Endothelial cell of umbilical vein (primary cell): ENCODE data around the gene ZDHHC5.

Experiments
- CTCF ChIP-seq, 2 donors: IDR thresholded peaks; 1 replicate in 1 of 2; 2 replicates in 1 of 2; pipeline ENCODE4 v1.5.1; 2011; ENCODE audit warnings: low read length in 2 of 2, mild to moderate bottlenecking in 2 of 2, moderate library complexity in 2 of 2, control low read depth in 1 of 2, inconsistent platforms in 1 of 2, low read depth in 1 of 2; ENCODE audit not compliant: insufficient read depth in 1 of 2; ENCODE audit errors: extremely low read depth in 1 of 2
- EZH2 ChIP-seq: IDR thresholded peaks from 2 replicates; pipeline ENCODE4 v1.6.1; 2012; ENCODE audit warnings: borderline replicate concordance, low read depth, mild to moderate bottlenecking, moderate library complexity, low read length, inconsistent platforms; ENCODE audit not compliant: severe bottlenecking

GRCh38 chr11:57634311-57634710 is 33.6 kb upstream of the ZDHHC5 start:
- TF ChIP-seq CTCF (IDR thresholded peaks at IDR 0.05; ENCODE audit: extremely low read depth in 1 of 2, insufficient read depth in 1 of 2, low read depth in 1 of 2, low read length in 2 of 2) = no peak
- TF ChIP-seq EZH2 = no peak
